ENCODE results near the gene CNTNAP2.

DNA sequence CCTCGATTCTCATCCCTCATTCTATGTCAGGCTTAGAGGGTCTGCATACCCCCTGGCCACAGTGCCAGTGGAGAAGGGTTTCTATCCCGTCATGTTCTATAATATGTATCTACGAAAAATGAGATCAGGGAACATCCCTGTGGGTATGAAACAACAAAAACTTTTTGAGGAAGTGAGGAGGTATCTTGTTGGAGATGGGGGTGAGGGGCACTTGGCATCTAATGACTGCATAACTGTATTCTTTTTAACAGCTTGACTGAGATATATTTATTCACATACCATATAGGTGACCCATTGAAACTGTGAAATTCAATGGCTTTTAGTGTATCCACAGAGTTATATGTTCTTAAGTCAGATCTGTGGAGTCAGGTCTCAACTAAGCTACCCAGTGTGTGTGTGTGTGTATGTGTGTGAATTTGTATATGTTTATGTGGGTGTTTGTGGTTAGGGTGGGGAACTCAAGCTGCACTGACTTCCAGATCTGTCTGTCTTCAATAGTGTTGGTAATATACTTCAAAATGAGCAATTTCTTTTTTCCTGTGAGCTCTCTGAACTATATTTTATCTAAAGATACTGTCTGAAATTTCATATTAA, 528.9 kb downstream of the CNTNAP2 start:
- TF ChIP-seq, protein P1, sequence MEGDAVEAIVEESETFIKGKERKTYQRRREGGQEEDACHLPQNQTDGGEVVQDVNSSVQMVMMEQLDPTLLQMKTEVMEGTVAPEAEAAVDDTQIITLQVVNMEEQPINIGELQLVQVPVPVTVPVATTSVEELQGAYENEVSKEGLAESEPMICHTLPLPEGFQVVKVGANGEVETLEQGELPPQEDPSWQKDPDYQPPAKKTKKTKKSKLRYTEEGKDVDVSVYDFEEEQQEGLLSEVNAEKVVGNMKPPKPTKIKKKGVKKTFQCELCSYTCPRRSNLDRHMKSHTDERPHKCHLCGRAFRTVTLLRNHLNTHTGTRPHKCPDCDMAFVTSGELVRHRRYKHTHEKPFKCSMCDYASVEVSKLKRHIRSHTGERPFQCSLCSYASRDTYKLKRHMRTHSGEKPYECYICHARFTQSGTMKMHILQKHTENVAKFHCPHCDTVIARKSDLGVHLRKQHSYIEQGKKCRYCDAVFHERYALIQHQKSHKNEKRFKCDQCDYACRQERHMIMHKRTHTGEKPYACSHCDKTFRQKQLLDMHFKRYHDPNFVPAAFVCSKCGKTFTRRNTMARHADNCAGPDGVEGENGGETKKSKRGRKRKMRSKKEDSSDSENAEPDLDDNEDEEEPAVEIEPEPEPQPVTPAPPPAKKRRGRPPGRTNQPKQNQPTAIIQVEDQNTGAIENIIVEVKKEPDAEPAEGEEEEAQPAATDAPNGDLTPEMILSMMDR (IDR thresholded peaks at IDR 0.05): no peak
- TF ChIP-seq EP300 (IDR thresholded peaks at IDR 0.05) (no peak), POLR2A (IDR thresholded peaks at IDR 0.05) (no peak)
